Retinal pigment epithelial cell (primary cell): ENCODE data around the gene CHN1.
A peak's percentile ranks its signal among the peaks of the same experiment; 100 is the strongest.

ENCODE experiments used
- DNase-seq: peaks from one replicate; pipeline ENCODE4 v3.0.0-alpha.2; 2010; ENCODE audit warnings: low read depth
- H3K4me3 ChIP-seq: 2 replicates; pipeline ENCODE4 v1.5.1; 2011; ENCODE audit warnings: mild to moderate bottlenecking, low read length, control low read depth, moderate library complexity
- TF ChIP-seq, protein P1 (sequence below): conservative IDR thresholded peaks from 2 replicates; pipeline ENCODE4 v1.5.1; 2011; ENCODE audit warnings: low read depth, low read length, control low read depth, inconsistent platforms

The CHN1 gene

DNA sequence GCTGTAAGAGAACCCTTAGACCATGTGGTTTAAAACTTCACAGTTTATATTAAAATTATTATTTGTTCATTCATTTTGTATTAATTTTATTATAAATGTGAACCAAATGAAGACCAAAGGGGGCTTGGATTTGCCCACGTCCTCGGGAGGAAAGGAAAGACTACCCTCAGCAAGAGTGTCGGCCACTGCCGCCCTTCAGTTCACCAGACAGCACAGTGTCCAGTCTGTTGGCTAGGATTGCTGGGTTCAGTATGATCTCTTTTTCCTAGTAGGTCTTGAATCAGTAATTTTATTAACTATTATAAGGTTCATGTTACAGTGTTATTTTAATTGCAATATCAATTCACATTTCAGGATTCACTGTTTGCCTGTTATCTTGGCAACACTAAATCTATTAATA lies 162.7 kb downstream of the CHN1 start:
- TF ChIP-seq, protein P1, sequence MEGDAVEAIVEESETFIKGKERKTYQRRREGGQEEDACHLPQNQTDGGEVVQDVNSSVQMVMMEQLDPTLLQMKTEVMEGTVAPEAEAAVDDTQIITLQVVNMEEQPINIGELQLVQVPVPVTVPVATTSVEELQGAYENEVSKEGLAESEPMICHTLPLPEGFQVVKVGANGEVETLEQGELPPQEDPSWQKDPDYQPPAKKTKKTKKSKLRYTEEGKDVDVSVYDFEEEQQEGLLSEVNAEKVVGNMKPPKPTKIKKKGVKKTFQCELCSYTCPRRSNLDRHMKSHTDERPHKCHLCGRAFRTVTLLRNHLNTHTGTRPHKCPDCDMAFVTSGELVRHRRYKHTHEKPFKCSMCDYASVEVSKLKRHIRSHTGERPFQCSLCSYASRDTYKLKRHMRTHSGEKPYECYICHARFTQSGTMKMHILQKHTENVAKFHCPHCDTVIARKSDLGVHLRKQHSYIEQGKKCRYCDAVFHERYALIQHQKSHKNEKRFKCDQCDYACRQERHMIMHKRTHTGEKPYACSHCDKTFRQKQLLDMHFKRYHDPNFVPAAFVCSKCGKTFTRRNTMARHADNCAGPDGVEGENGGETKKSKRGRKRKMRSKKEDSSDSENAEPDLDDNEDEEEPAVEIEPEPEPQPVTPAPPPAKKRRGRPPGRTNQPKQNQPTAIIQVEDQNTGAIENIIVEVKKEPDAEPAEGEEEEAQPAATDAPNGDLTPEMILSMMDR, result no peak
- no peak overlapping the region for H3K4me3 ChIP-seq

DNA sequence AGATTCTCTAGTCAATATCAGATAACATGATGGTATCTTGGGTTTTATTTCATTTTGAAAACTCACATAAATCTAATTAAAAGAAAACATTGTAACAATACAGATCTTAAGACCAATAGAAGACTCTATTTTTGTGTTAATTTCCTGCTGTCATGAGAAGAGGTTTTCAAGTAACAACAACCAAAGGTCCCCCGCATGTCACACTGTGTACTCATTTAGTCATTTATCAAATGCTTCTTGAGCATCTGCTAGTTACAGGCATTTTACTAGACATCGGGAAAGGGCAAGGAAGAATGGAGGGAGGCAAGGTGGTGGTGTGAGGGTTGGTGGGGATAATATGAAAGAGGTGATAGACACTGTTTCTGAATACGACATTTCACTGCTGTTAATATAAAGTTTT lies 163.2 kb downstream of the CHN1 start:
- H3K4me3 ChIP-seq, result no peak overlapping the region
- TF ChIP-seq, protein P1, result no peak
- DNase-seq, result no peak

More for the DNA sequence above, 162.7 kb downstream of the CHN1 start:
- DNase-seq, result no peak

DNA sequence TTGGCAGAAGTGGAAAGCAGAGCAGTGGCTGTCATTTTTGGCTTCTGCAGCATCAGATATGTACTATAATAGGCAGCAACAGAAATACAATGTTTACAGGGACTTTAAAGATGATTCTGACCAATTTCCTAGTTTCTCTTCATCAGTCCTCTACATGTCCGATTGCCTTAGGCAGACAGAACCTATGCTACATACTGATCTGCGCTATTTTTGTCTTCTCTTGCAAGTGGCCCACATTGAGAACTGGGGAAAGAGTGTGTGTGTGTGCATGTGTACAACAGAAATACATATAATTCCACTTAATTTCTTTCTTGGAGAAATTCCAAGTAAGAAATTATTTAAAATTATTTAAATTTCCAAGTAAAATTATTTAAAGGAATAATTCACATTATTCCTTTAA lies 163.8 kb downstream of the CHN1 start:
- no peak for DNase-seq
- H3K4me3 ChIP-seq, result no peak overlapping the region
- TF ChIP-seq, protein P1, result no peak

DNA sequence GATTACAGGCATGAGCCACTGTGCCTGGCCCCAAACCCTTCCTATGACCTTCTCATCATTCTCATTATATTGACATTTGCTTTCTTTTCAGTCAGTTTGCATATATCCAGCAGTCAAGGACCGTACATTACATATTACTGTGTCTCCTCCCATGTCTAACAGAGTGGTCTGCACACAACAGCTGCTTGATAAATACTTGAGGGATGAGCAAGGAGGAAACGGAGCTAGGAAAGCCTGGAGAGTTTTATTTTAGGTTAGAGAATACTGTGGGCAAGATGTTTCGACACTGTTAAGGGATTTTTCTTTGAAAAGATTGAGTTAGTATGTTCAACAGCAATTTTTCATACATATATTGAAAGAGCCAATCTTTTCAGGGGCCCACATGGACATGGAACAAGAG lies 164.7 kb downstream of the CHN1 start:
- TF ChIP-seq, protein P1, result no peak
- no peak overlapping the region for H3K4me3 ChIP-seq
- no peak for DNase-seq

DNA sequence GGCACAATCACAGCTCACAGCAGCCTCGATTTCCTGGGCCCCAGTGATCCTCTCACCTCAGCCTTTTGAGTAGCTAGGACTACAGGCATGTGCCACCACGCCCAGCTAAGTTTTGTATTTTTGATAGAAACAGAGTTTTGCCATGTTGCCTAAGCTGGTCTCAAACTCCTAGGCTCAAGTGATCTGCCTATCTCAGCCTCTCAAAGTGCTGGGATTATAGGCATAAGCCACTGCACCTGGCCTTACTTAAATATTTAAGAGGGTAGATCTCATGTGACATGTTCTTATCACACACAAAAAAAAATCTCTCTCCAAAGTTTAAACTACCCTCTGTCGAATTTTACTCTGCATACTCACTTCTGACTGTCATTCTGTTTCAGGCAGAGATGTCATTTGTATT lies 165.5 kb downstream of the CHN1 start:
- DNase-seq, result no peak
- TF ChIP-seq, protein P1, result no peak
- H3K4me3 ChIP-seq, result no peak overlapping the region

DNA sequence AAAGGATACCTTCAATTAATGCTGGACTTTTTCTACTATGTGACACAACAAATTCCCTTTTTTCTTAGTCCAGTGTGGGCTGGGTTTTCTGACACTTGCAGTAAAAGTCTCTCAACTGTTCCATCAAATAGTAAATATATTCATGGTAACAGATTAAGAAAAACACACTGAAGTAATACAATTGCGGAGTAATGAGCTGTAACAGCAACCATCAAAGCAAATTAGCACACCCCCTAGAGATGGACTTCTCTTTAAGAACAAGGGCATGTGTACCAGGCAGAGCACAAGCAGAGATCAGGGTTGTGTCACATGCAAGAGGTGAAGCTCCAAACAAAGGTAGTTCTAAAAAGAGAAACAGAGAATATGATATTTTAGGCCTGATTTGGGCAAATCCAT lies 168.2 kb downstream of the CHN1 start:
- H3K4me3 ChIP-seq, result no peak overlapping the region
- no peak for DNase-seq
- TF ChIP-seq, protein P1, result no peak

DNA sequence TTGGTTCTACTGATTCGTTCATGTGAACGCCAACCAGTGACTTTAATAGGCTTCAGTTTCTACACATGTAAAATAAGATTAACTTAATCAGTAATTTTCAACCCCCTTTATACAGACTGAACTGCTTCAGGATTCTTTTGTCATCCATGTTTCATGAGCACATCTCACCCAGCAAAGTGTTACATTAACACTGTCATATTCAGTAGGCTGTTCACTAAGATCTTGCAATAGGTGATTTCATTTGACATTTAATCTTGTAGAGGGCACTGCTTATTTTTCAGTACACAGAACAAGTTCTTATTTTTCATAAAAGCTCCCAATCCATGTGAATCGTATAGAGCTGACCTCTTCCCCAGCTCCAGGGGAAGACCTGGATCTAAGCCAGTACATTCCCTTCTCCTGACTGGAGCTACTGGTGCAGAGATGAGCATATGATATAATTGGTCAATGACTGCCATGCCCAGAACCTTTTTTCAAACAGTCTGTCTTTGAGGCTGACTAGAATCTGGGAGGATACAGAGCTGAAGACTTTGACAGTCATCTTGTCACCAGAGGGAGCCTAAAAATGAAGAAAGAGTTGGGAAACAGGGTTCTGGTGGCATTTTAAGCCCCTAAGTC lies 168.7 kb downstream of the CHN1 start:
- no peak overlapping the region for H3K4me3 ChIP-seq
- TF ChIP-seq, protein P1, result no peak
- DNase-seq, result peak; percentile 81
